Measurements from ENCODE around the gene KRT33B. TPM values are rescaled to one million over a fixed set of nuclear protein-coding genes. Genes with fewer than 3 reads are reported as not detected.

KRT33B gene
- polyA plus RNA-seq, 1 donor from 2014 or later = not detected

GRCh38 chr17:41335747-41336146 is 33.9 kb downstream of the KRT33B start:
- TF ChIP-seq REST (IDR thresholded peaks at IDR 0.05; ENCODE audit: borderline replicate concordance) (no peak), EZH2 (IDR thresholded peaks at IDR 0.05; ENCODE audit: borderline replicate concordance, insufficient read depth, low read length, poor library complexity, severe bottlenecking) (no peak), TAF1 (IDR thresholded peaks at IDR 0.05; ENCODE audit: low read depth) (no peak), RAD21 (conservative IDR thresholded peaks at IDR 0.05) (no peak), SMC3 (conservative IDR thresholded peaks at IDR 0.05; ENCODE audit: poor library complexity) (no peak), CTCF (IDR thresholded peaks at IDR 0.05; ENCODE audit: poor library complexity, severe bottlenecking) (no peak), EP300 (conservative IDR thresholded peaks at IDR 0.05; ENCODE audit: poor library complexity, severe bottlenecking) (no peak), MXI1 (conservative IDR thresholded peaks at IDR 0.05; ENCODE audit: poor library complexity, severe bottlenecking) (no peak), POLR2AphosphoS5 (IDR thresholded peaks at IDR 0.05) (no peak)
- H3K27me3 ChIP-seq (ENCODE audit: insufficient read depth, low read depth, low read length) = no peaks in the 10 kb centered on the region
- H3F3A ChIP-seq (ENCODE audit: insufficient read depth, low read length, poor library complexity, severe bottlenecking) = no peaks in the 10 kb centered on the region
- no peak overlapping the region for H3K4me3 ChIP-seq (ENCODE audit: low read length)
- no peak overlapping the region for H2AFZ ChIP-seq (ENCODE audit: low read depth, low read length)
- H3K27ac ChIP-seq (ENCODE audit: low read length) = no peak overlapping the region
- no peaks in the 10 kb centered on the region for H3K79me2 ChIP-seq (replicated peaks; ENCODE audit: insufficient read depth, low read length)
- no peaks in the 10 kb centered on the region for H3K9me2 ChIP-seq (ENCODE audit: insufficient read depth, low read length)
- no peaks in the 10 kb centered on the region for H3K9me3 ChIP-seq (ENCODE audit: low read length)
- H3K9ac ChIP-seq (ENCODE audit: low read length) = no peak overlapping the region
- H3K36me3 ChIP-seq (ENCODE audit: insufficient read depth, low read length) = no peaks in the 10 kb centered on the region
- no peak overlapping the region for H3K4me2 ChIP-seq (ENCODE audit: low read length)
- H4K20me1 ChIP-seq (ENCODE audit: insufficient read depth) = no peaks in the 10 kb centered on the region

GRCh38 chr17:41334385-41335305 is 35.0 kb downstream of the KRT33B start:
- Histone ChIP-seq H3K4me3 (ENCODE audit: low read length) (no peak overlapping the region), H3K9me2 (ENCODE audit: insufficient read depth, low read length) (no peaks in the 10 kb centered on the region), H3F3A (ENCODE audit: insufficient read depth, low read length, poor library complexity, severe bottlenecking) (no peaks in the 10 kb centered on the region), H3K36me3 (ENCODE audit: insufficient read depth, low read length) (no peaks in the 10 kb centered on the region), H3K27me3 (ENCODE audit: insufficient read depth, low read depth, low read length) (no peaks in the 10 kb centered on the region), H2AFZ (ENCODE audit: low read depth, low read length) (no peak overlapping the region), H3K9ac (ENCODE audit: low read length) (no peak overlapping the region), H3K4me2 (ENCODE audit: low read length) (no peak overlapping the region), H3K79me2 (replicated peaks; ENCODE audit: insufficient read depth, low read length) (no peaks in the 10 kb centered on the region), H4K20me1 (ENCODE audit: insufficient read depth) (no peaks in the 10 kb centered on the region), H3K27ac (ENCODE audit: low read length) (no peak overlapping the region), H3K9me3 (ENCODE audit: low read length) (no peaks in the 10 kb centered on the region)
- TF ChIP-seq SMC3 (conservative IDR thresholded peaks at IDR 0.05; ENCODE audit: poor library complexity) (no peak), RAD21 (conservative IDR thresholded peaks at IDR 0.05) (no peak), MXI1 (conservative IDR thresholded peaks at IDR 0.05; ENCODE audit: poor library complexity, severe bottlenecking) (no peak), EZH2 (IDR thresholded peaks at IDR 0.05; ENCODE audit: borderline replicate concordance, insufficient read depth, low read length, poor library complexity, severe bottlenecking) (no peak)
